Measurements from ENCODE around the gene FZD4.

The FZD4 gene

DNA sequence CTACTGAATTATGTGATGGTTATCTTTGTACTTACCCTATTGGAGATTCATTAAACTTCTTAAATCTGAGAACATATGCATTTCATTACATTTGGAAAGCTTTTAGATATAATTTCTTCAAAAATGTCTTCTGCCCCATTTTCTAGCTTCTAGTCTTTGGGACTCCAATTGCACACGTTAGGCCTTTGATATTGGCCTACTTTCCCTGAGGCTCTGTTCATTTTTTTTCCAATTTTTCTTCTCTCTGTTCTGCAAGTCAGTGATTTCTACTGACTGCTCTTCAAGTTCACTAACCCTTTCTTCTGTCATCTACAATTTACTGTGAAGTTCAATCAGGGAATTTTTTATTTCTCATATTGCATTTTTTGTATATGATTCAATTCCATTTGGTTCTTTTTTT lies 43.0 kb downstream of the FZD4 start:
- DNase-seq (ENCODE audit: low read depth, low spot score) = no peak

DNA sequence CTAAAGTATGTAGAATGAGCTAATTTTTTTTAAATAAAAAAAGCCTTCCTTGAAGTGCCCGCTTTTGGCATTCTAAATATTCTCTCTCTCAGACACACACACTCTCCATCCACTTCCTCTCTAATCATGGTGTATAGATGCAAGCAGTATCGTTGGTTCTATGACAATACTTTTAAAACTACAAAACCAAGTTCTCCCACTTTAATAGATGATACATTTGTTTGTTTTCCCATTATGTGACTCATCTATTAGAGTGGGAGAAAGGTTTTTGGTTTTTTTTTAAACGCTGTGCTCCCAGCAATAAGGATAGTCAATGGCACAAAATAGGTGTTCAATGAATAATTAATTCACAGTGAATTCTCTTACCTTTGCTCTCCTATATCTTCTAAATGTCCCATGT lies 44.6 kb downstream of the FZD4 start:
- no peak for DNase-seq (ENCODE audit: low read depth, low spot score)

DNA sequence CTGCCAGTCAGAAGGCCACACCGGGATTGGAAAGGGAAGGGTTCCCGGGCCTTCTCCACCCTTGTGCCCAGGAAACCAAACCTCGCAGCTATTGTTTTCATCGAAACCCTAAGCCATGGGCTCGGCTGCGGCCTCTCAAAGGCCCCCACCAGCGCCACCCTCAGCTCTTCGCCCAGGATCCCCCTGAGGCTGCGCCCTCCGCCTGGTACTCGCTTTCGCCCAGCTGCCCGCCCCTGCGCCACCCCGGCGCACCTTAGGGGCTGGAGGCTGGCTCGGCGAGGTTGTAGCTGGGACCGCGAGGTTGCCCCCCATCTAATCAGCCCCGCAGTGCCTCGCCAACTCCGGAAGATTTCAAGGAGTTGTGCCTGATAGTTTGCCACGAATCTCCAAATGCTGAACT lies 49.0 kb downstream of the FZD4 start:
- DNase-seq (ENCODE audit: low read depth, low spot score) = no peak

DNA sequence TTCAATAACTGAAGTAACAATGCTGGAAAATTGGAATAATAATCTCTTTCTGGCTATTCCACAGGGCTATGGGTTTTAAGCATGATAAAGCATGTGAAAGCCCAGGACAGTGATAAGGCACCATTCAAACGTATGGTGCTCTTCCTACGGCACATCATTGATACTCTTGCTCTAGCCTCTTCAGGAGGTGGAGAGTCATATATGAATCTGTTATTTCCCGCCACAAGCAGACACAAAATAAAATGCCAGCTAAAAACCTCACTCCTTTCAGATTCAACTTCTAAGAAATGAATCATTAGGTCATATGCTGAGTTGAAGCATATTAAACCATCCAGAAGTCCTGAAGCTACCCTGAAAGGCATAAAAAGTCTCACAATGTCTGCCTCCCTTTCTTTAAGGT lies 49.9 kb downstream of the FZD4 start:
- no peak for DNase-seq (ENCODE audit: low read depth, low spot score)

DNA sequence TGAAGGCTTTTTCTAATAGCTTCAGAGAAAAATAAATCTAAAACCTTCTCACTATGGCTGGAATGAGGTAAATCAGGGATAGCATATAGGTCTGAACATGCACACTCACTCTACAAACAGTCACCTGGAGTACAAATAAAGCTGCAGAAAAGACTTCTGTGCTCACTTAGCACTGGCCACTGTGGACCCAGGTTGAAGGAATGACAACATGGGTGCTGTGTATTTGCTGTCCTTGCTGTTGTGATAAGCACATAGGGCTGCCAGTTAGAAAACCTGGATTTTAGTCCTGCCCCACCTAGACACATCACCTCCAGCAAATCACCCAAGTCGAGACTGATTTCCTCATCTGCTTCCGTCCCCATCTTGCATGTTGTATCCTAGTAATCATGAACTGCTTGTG lies 51.2 kb downstream of the FZD4 start:
- DNase-seq (ENCODE audit: low read depth, low spot score) = no peak

DNA sequence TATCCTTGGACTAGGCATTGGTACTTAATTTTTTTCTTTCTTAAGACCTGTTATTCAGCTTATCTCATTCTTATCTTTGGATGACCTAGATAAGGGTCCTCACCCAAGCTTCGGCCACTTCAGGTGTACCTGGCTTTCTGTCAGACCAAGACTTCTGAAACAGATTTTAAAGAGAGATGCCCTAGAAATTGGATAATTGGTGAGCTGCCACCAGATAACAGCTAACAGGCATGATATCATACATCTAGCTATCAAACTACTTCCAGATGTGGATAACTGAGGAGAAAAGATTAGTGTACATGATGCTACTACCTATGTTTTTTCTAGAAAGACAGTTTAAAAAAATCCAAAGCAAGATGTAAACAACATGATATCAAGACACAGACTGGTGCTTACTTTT lies 52.9 kb downstream of the FZD4 start:
- no peak for DNase-seq (ENCODE audit: low read depth, low spot score)

DNA sequence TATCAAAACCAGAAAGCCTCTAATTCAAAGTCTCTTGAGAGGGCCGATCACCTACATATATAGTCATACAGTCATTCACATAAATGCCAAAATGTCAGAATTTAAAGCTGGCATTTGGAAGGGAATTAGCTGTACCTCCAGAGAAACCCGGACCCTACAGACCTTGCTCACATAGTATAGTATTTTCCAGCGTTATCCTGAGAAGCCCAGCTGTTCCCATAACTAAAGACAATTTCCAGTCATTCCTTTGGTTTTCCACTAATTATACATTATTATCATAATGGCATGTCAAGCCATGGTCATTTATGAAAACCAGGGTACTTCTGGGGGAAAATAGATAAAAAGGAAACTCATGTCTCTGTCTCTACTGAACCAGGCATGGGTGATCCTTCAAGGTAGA lies 53.6 kb downstream of the FZD4 start:
- DNase-seq (ENCODE audit: low read depth, low spot score) = no peak

DNA sequence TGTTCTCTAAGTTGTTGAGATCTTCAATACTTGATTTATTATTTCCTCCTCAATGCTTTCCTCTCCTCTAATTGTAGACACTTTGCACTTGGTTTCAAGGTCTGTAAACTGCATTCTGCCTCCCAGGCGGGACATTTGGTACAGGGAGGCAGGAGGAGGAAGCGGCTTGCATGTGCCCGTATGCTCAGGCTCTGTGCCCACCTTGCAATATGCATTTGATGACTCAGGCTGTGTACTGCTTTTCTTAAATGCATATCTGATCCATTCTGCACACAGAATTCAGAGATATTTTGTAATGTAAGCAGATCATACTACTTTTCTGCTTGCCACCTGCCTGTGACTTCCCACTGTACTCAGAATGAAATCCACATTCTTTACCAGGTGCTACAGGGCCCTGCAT lies 55.0 kb downstream of the FZD4 start:
- DNase-seq (ENCODE audit: low read depth, low spot score) = no peak

DNA sequence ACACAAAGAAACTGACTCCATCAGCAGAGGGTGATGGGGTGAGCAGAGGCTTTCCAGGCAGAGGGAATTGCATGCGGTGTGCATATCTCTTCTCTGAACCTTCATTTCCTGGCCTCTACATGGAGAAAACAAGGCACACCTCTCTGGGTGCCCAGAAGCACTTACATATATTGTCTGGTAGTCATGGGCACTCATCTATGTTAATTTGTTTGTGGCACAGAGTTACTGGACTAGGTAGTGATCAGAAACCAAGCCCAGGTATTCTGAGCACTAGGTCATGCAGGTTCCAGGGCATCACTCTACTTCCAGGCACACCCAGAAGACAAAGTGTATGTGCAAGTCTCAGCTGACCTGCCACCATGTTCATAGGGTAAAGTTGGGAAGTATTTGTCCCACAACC lies 56.5 kb downstream of the FZD4 start:
- DNase-seq (ENCODE audit: low read depth, low spot score) = no peak

DNA sequence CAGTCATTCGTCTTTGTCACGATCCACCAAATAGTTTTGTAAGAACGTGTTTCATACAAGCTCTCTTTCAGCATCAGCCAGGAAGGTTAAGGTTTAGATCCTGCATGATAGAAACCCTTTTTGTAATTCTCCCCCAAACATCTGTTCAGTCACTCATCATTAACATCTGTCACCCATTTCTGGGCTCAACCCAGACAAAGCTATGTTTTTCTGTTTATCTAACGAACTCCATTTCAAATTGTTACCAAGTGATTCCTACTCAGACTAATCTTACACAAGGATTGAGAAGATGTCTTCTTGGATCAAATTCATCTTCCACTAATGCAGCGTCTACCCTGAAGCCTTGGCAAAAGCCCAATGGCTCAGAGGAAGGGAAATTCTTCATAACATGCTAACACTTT lies 58.8 kb downstream of the FZD4 start:
- DNase-seq (ENCODE audit: low read depth, low spot score) = no peak

Data from activated naive CD8-positive, alpha-beta T cell treated with anti-CD3 and anti-CD28 coated beads, Interleukin-2, amount 50 U/mL, for 16 hours (primary cell).